ENCODE data around the gene TJAP1.

The TJAP1 gene

GRCh38 chr6:43467752-43468151 is 9.6 kb upstream of the TJAP1 start:
- H3K4me3 ChIP-seq, result no peak overlapping the region
- H3K9me3 ChIP-seq (ENCODE audit: low read depth, low read length), result no peaks in the 10 kb centered on the region
- no peak overlapping the region for H3K9ac ChIP-seq (ENCODE audit: insufficient read length)
- TF ChIP-seq POLR2AphosphoS5 (IDR thresholded peaks at IDR 0.05; ENCODE audit: borderline replicate concordance, low read depth, low read length), result no peak
- no peak for TF ChIP-seq FOXP2 (optimal IDR thresholded peaks at IDR 0.05; ENCODE audit: control extremely low read depth, extremely low read length, insufficient read depth)
- TF ChIP-seq EZH2 (IDR thresholded peaks at IDR 0.05), result no peak
- no peak for DNase-seq (ENCODE audit: low read depth, low spot score)
- H3K27ac ChIP-seq, result no peak overlapping the region
- H3K36me3 ChIP-seq (ENCODE audit: insufficient read depth, low read length), result no peaks in the 10 kb centered on the region

GRCh38 chr6:43468240-43468639 is 9.1 kb upstream of the TJAP1 start:
- TF ChIP-seq POLR2AphosphoS5 (IDR thresholded peaks at IDR 0.05; ENCODE audit: borderline replicate concordance, low read depth, low read length) (no peak), EZH2 (IDR thresholded peaks at IDR 0.05) (no peak), FOXP2 (optimal IDR thresholded peaks at IDR 0.05; ENCODE audit: control extremely low read depth, extremely low read length, insufficient read depth) (no peak)
- H3K9ac ChIP-seq (ENCODE audit: insufficient read length), result no peak overlapping the region
- H3K27ac ChIP-seq, result no peak overlapping the region
- DNase-seq (ENCODE audit: low read depth, low spot score), result no peak
- H3K36me3 ChIP-seq (ENCODE audit: insufficient read depth, low read length), result no peaks in the 10 kb centered on the region
- H3K4me3 ChIP-seq, result no peak overlapping the region
- H3K9me3 ChIP-seq (ENCODE audit: low read depth, low read length), result no peaks in the 10 kb centered on the region

- H3K36me3 ChIP-seq (ENCODE audit: insufficient read depth, low read length), result no peaks in the 10 kb centered on the region
Observed at GRCh38 chr6:43468748-43469681, 8.4 kb upstream of the TJAP1 start.

GRCh38 chr6:43469947-43470346 is 7.4 kb upstream of the TJAP1 start:
- Histone ChIP-seq H3K4me3 (no peak overlapping the region), H3K36me3 (ENCODE audit: insufficient read depth, low read length) (no peaks in the 10 kb centered on the region), H3K27ac (no peak overlapping the region), H3K9ac (ENCODE audit: insufficient read length) (no peak overlapping the region), H3K9me3 (ENCODE audit: low read depth, low read length) (no peaks in the 10 kb centered on the region)
- TF ChIP-seq EZH2 (IDR thresholded peaks at IDR 0.05) (no peak), POLR2AphosphoS5 (IDR thresholded peaks at IDR 0.05; ENCODE audit: borderline replicate concordance, low read depth, low read length) (no peak), FOXP2 (optimal IDR thresholded peaks at IDR 0.05; ENCODE audit: control extremely low read depth, extremely low read length, insufficient read depth) (no peak)
- no peak for DNase-seq (ENCODE audit: low read depth, low spot score)

More at GRCh38 chr6:43468748-43469681, 8.4 kb upstream of the TJAP1 start:
- TF ChIP-seq FOXP2 (optimal IDR thresholded peaks at IDR 0.05; ENCODE audit: control extremely low read depth, extremely low read length, insufficient read depth) (no peak), POLR2AphosphoS5 (IDR thresholded peaks at IDR 0.05; ENCODE audit: borderline replicate concordance, low read depth, low read length) (no peak), EZH2 (IDR thresholded peaks at IDR 0.05) (no peak)
- Histone ChIP-seq H3K9ac (ENCODE audit: insufficient read length) (no peak overlapping the region), H3K27ac (no peak overlapping the region), H3K4me3 (no peak overlapping the region), H3K9me3 (ENCODE audit: low read depth, low read length) (no peaks in the 10 kb centered on the region)
- DNase-seq (ENCODE audit: low read depth, low spot score), result no peak

- H3K36me3 ChIP-seq (ENCODE audit: insufficient read depth, low read length), result no peaks in the 10 kb centered on the region
- no peak overlapping the region for H3K9ac ChIP-seq (ENCODE audit: insufficient read length)
- H3K9me3 ChIP-seq (ENCODE audit: low read depth, low read length), result no peaks in the 10 kb centered on the region
- H3K27ac ChIP-seq, result no peak overlapping the region
- no peak overlapping the region for H3K4me3 ChIP-seq
- no peak for DNase-seq (ENCODE audit: low read depth, low spot score)
- TF ChIP-seq EZH2 (IDR thresholded peaks at IDR 0.05) (no peak), POLR2AphosphoS5 (IDR thresholded peaks at IDR 0.05; ENCODE audit: borderline replicate concordance, low read depth, low read length) (no peak), FOXP2 (optimal IDR thresholded peaks at IDR 0.05; ENCODE audit: control extremely low read depth, extremely low read length, insufficient read depth) (no peak)
Observed at GRCh38 chr6:43471399-43471798, 6.0 kb upstream of the TJAP1 start.

- Histone ChIP-seq H3K9me3 (ENCODE audit: low read depth, low read length) (no peaks in the 10 kb centered on the region), H3K4me3 (no peak overlapping the region), H3K27ac (no peak overlapping the region), H3K36me3 (ENCODE audit: insufficient read depth, low read length) (no peaks in the 10 kb centered on the region), H3K9ac (ENCODE audit: insufficient read length) (no peak overlapping the region)
- TF ChIP-seq EZH2 (IDR thresholded peaks at IDR 0.05), result no peak
- DNase-seq (ENCODE audit: low read depth, low spot score), result no peak
Observed at GRCh38 chr6:43472515-43472914, 4.9 kb upstream of the TJAP1 start.

- Histone ChIP-seq H3K36me3 (ENCODE audit: insufficient read depth, low read length) (no peaks in the 10 kb centered on the region), H3K9ac (ENCODE audit: insufficient read length) (no peak overlapping the region), H3K27ac (no peak overlapping the region), H3K9me3 (ENCODE audit: low read depth, low read length) (no peaks in the 10 kb centered on the region), H3K4me3 (no peak overlapping the region)
- no peak for TF ChIP-seq EZH2 (IDR thresholded peaks at IDR 0.05)
- no peak for TF ChIP-seq FOXP2 (optimal IDR thresholded peaks at IDR 0.05; ENCODE audit: control extremely low read depth, extremely low read length, insufficient read depth)
- no peak for TF ChIP-seq POLR2AphosphoS5 (IDR thresholded peaks at IDR 0.05; ENCODE audit: borderline replicate concordance, low read depth, low read length)
- no peak for DNase-seq (ENCODE audit: low read depth, low spot score)
Observed at GRCh38 chr6:43475516-43475915, 1.9 kb upstream of the TJAP1 start.

- Histone ChIP-seq H3K4me3 (peak overlapping the region; percentile 91), H3K36me3 (ENCODE audit: insufficient read depth, low read length) (no peaks in the 10 kb centered on the region), H3K27ac (peak overlapping the region; percentile 73), H3K9ac (ENCODE audit: insufficient read length) (peak overlapping the region; percentile 98), H3K9me3 (ENCODE audit: low read depth, low read length) (no peaks in the 10 kb centered on the region)
- TF ChIP-seq FOXP2 (optimal IDR thresholded peaks at IDR 0.05; ENCODE audit: control extremely low read depth, extremely low read length, insufficient read depth) (no peak), EZH2 (IDR thresholded peaks at IDR 0.05) (no peak), POLR2AphosphoS5 (IDR thresholded peaks at IDR 0.05; ENCODE audit: borderline replicate concordance, low read depth, low read length) (no peak)
- DNase-seq (ENCODE audit: low read depth, low spot score), result no peak
Observed at GRCh38 chr6:43476746-43477145, 624 bp upstream of the TJAP1 start.

GRCh38 chr6:43478008-43478372 is 620 bp downstream of the TJAP1 start:
- Histone ChIP-seq H3K9ac (ENCODE audit: insufficient read length) (peak overlapping the region; percentile 98), H3K4me3 (peak overlapping the region; percentile 91), H3K9me3 (ENCODE audit: low read depth, low read length) (no peaks in the 10 kb centered on the region), H3K36me3 (ENCODE audit: insufficient read depth, low read length) (no peaks in the 10 kb centered on the region), H3K27ac (no peak overlapping the region)
- TF ChIP-seq EZH2 (IDR thresholded peaks at IDR 0.05) (no peak), FOXP2 (optimal IDR thresholded peaks at IDR 0.05; ENCODE audit: control extremely low read depth, extremely low read length, insufficient read depth) (no peak), POLR2AphosphoS5 (IDR thresholded peaks at IDR 0.05; ENCODE audit: borderline replicate concordance, low read depth, low read length) (no peak)
- no peak for DNase-seq (ENCODE audit: low read depth, low spot score)
